Right hindlimb (tissue), 1 donor: ENCODE measurements around the gene THAP7.
A peak's percentile ranks its signal among the peaks of the same experiment; 100 is the strongest.

ENCODE experiments used
- DNase-seq: peaks from one replicate; pipeline ENCODE4 v3.0.0-alpha.2; 2018

THAP7 gene

GRCh38 chr22:21030621-21031544 lies 29.0 kb upstream of the THAP7 start:
- no peak for DNase-seq

- no peak for DNase-seq
Observed at GRCh38 chr22:21030032-21030431, 28.1 kb upstream of the THAP7 start.

- no peak for DNase-seq
Observed at GRCh38 chr22:21029486-21030025, 27.6 kb upstream of the THAP7 start.

DNA sequence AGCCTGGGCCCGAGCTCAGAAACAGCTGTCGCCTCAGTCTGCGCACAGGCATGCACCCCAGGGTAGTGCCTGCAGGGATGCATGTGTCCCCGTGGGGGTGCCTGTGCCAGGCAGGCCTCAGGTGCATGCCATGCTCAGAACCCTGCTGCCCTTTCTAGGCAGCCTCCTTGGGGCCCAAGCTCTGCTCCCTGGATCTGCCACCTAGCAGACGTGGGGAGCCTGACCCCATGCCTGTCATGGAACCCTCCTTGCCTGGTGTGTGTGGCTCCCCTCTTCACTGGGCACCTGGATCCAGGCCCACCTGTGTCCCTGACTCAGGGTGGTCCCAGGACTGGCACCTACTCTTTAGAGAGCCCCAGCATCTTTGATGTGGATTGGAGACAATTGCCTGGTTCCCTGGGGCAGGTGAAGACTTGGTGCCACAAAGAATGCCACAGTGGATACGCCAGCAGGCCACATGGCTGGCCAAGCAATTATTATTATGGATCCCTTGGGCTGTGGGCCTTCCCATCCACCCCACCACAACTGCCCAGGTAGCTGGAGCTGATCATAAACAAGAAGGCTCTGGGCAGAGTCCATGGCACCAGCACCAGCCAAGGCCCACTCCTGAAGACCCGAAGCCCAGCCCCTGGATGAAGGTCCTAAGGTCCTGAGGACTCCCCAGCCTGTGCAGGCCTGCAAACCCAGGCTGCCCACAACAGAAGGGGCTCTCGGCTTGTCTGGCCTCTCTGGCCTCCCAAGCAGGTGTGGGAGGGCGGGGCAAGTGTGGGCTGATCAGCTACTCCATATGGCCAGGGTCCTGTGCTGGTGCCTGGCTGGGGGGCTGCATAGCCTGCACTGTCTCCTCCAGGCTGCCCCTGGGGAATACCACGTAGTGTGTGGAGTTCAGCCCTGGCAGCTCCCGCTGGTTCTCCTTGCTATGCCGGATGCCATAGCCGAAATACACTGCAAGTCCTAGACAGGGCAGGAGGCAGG lies 26.6 kb upstream of the THAP7 start:
- no peak for DNase-seq

GRCh38 chr22:21026783-21027692 lies 25.1 kb upstream of the THAP7 start:
- peak; percentile 70 for DNase-seq

GRCh38 chr22:21025763-21026755 lies 24.1 kb upstream of the THAP7 start:
- DNase-seq, result no peak

- DNase-seq, result no peak
Observed at GRCh38 chr22:21025266-21025665, 23.3 kb upstream of the THAP7 start.

DNA sequence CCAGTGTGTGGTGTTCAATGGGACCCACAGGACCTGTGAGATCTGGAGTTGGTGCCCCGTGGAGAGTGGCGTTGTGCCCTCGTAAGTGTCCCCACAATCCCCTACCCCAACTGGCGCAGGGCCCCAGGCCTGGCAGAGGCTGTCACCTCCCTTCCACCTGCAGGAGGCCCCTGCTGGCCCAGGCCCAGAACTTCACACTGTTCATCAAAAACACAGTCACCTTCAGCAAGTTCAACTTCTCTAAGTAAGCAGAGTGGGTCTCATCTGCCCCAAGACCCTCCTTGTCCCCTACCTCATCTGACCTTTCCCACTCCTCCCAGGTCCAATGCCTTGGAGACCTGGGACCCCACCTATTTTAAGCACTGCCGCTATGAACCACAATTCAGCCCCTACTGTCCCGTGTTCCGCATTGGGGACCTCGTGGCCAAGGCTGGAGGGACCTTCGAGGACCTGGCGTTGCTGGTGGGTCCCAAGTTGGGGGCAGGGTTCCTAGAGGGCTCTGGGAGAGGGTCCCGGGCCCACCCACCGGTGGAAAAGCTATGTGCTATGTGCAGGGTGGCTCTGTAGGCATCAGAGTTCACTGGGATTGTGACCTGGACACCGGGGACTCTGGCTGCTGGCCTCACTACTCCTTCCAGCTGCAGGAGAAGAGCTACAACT lies 21.2 kb upstream of the THAP7 start:
- DNase-seq, result no peak

DNA sequence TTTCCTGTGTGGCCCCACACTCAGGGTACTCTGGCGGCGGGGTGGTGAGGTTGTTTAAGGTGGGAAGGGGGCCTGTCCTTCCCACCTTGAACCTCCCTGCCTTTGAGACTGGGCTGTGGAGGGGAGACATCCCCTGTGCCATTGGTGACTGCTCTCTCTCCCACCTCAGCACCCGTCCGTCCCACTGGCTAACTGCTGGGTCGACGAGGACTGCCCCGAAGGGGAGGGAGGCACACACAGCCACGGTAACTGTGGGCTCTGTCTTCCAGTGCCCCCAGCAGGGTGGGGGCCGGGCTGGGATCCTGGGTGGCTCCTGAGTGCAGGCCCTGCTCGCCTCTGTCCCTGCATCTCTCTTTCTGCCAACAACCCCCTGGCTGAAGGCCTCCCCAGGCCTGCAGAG lies 20.6 kb upstream of the THAP7 start:
- no peak for DNase-seq

DNA sequence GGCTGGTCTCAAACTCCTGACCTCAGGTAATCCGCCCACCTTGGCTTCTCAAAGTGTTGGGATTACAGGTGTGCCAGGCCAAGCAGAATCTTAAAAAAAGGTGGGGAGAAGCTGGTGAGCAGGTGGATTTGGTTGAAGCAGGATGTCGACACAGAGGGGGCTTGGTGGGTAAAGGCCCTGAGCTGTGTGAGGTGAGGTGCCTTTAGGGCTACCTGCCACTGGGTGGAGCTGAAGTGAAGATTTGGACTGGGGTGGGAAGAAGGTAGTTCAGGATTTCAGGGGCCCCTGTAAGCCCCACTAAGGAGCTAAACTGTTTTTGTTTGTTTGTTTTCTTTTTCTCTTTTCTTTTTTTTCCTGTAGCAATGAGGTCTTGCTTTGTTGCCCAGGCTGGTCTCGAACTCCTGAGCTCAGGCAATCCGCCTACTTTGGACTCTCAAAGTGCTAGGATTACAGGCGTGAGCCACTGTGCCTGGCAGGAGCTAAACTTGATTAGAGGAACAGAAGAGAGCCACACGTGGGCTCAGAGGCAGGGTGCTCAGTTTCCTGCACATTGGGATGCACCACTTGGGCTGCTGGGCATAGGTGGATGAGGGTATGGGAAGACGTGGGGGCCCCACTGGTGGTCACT lies 19.0 kb upstream of the THAP7 start:
- no peak for DNase-seq

- DNase-seq, result no peak
Observed at GRCh38 chr22:21018314-21018713, 16.4 kb upstream of the THAP7 start.

DNA sequence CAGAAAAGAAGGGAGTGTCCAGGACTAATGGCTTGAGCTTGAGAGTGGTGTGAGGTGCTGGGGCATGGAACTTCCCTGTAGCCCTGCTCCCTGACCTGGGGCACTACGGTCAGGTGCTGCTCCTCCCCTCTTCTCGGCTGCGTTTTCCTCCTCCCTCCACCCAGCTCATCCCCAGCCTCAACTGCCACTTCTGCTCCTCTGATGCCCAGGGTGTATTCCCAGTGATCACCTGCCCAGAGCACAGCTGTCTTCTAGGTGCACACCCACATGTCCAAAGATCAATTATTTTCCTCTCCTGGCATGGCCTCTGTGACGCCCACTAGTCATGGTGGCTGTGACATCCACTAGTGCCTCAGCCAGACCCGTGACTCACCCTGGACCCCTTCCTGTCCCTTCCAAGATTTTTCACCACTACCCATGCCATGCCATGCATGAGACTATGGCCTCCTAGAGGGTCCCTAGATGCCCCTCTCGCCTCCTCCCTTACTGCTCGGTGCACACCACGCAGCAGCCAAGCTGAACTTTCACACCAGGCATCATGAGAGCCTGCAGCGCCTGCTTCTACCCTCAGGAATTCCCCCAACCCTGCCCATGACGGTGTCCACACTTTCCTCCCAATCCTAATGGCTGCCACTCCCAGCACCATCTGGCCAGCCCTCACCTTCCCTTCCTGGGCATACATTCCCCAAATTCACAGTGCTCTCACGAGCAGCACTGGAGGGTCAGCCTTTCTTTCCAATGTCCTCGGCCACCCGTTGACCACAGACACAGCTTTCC lies 14.9 kb upstream of the THAP7 start:
- DNase-seq, result no peak

DNA sequence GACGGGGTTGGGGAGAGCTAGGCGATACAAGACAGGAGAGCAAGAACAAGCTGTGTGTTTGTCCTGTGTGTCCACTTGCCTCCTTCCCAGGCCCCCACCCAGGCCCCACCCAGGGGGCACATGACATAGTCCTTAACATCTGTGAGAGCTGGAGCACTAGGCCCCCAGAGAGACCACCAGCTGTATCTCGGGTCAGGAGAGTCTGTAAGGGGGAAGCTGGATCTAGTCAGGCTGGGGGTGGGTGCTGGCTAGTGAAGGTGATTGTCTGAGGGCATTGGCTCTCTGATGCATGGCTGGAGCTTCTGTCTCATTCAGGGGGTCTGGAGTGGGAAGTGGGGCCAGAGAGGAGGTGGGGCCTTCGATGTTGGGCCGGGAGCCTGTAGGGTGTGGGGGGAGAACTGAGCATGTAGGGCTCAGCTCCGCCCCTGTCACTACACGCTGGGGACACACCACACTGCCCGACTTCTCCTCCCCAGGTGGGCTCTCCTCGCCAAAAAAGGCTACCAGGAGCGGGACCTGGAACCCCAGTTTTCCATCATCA lies 13.6 kb upstream of the THAP7 start:
- DNase-seq, result no peak

DNA sequence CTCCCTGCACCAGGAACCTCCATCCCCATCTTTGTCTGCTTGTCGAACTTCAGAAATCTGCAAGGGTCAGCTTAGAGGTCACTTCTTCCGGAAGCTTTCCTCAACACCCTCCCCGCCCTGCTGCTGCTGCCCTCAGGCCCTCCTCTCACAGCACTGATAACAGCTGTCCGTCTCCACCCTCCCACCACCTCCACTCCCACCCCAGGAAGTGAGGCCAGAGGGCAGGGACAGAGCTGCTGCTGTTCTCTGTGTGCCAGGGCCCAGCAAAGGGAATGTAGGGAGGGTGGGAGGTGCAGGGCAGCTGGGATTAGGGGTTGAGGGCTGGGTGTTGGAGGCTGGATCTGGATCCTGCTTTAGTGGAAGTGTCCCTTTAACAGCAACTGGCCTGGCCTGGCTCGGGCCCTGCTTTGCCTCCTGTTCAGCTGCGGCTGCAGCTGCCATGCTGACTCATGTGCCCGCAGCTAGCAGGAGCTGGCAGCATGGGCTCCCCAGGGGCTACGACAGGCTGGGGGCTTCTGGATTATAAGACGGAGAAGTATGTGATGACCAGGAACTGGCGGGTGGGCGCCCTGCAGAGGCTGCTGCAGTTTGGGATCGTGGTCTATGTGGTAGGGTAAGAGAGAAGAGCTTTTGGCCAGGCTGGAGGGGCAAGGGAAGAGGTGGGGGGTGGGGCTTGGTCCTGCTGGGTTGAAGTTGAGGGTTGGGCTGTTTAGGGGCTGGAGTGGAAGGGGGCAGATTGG lies 13.0 kb upstream of the THAP7 start, which contains the start of gene P2RX6:
TSS of gene P2RX6 (plus strand) at position 440 of the 740 bp plus-strand sequence. CDS start at position 450, 10 bp downstream.
- peak; percentile 89 for DNase-seq

GRCh38 chr22:21014202-21014725 lies 12.3 kb upstream of the THAP7 start:
- DNase-seq, result peak; percentile 95

DNA sequence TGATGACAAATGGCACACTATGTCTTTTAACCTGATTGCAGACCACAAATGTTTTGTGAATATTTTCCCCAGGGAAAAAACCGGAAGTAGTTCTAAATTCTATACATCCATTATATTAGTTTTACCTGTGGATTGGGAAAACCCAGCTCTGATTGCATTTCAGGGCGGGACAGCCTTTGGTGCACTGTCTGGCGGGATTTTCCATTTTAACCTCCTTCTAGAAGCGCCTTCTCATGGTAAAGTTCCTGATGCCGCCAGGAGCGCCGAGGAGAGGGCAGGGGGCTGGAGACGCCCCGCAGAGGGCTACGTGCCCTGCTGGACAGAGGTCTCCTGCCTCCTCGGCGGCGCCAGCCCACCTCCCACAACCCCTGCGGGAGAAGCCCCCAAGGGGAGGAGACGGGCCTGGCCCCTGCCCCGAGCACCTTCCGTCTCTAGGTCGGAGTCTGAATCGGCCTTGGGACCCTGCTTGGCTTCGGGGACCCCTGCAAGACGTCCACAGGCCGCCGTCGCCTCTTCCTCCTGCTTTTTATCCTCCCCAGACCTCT lies 11.8 kb upstream of the THAP7 start:
- DNase-seq, result no peak
